Activated naive CD4-positive, alpha-beta T cell (primary cell): ENCODE measurements around the gene UGT1A4.

Experiments
- DNase-seq, 4 experiments: peaks; one replicate each; lab custom pipeline; 2025; lab: John Stamatoyannopoulos, UW

UGT1A4 gene

DNA sequence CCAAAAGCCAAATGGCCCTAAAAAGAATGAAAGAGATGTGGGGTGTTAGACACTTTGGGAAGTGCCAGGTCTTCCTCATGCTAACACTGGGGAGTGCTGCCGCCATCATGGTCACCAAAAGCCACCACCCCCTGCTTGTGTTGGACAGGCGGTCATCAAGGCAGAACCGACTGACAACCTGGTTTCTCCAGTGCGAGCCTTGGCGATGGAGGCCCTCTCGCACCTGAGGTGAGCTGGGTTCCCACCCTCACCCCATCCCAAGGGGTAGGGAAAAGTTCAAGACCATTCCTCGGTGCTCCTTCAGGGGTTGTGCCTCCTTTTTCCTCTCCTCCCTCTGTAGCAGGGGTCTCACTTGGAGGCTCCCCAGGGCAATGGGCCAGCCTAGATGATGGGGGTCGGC lies 93.2 kb downstream of the UGT1A4 start:
- no peak for DNase-seq

DNA sequence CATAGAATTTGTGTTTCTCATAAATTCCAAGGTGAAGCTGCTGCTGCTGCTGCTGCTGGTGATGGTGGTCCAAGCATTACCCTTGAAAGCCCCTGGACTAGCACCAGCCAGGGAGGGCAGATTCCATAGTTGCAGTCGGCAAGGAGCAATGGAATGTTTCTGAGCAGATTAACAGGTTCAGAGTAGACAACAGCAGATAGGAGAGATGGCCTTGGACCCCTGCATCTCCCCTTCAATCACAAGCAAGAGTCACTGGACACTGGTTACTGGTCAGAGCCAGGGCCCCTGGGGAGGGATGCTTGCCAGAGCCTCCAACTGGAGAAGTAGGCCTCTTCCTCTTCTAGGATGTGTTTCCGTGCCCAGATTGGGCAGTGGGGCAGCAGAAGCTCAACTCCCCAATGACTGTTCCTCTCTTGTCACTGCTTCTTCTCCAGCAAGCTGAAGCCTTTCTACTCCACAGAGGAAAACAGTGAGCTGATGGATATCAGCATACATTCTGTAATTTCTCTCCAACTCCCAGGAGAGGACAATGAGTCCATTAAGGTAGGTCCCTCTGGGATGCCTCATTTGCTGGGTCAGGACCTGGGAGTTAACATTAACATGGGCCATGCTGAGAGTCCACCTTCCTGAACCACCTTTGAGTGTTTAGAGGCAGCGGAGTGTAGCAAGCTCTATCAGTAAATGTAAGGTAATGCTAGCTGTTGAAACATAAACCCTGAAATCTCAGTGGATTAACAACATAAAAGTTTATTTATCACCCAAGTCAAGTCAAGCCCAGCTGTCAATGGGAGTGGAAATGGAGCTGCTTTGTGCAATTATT lies 94.9 kb downstream of the UGT1A4 start:
- no peak for DNase-seq

DNA sequence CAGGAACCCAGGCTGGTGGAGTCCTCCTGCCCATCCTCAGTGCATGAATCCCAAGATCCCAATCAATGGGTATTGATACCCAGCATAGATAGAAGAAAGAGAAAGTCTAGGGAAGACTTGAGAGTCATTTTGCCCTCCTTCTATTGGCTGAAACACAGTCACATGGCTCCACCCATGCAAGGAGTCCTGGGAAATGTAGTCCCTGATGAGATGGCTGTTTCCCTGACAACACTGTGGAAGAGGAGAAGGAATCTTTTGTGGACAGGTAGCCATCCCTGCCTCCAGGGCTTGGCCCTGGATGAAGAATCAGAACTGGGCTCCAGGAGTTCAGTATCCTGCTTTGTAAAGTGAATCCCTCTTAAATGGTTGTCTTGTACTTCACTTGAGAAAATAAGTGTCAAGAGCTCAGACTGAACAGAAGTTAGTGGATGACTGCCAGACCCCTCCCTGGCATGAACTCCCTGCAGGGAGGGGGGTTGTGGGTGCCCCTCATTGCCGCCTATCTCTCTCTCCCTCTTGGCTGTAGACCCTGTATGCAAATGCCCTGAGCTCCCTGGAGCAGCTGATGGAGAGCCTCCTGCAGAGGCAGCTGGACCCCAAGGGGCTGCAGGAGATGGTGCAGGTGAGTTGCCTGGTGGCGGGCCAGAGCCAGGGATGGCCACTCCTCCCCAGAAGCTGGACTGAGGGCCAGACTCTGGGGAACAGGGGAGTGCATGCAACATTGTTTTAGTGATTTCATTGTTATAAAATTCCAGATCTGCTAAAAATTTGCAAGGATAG lies 95.7 kb downstream of the UGT1A4 start:
- DNase-seq = no peak

DNA sequence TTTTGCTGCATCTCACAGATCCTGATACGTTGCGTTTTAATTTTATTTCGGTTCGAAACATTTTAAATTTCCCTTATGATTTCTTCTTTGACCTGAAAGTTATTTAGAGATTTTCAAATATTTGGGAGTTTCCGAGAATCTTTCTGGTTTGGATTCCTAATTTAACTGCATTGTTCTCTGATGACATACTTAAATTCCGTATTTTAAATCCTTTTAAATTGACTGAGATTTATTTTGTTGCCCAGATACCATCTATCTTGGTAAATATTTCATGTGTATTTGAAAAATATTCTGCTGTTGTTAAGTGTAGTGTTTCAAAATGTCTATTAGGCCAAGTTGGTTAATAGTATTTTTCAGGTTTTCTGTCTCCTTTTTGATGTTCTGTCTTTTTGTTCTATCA lies 97.3 kb downstream of the UGT1A4 start:
- no peak for DNase-seq

DNA sequence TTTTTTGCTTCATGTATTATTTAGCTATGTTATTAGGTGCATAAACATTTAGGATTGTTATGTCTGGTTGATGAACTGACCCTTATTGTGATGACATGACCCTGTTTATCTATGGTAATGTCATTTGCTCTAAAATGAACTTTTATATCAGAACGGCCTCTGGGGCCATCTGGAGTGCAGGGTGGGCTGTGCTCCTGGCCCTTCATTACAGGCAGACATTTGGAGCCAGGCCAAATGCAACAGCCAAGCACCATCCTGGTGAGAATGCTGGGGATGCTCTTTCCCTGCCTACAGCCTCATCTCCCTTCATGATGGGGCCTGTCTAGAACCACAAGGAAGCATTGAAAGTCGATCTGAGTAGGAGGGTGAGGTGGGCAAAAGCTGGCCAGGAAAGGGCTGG lies 97.8 kb downstream of the UGT1A4 start:
- no peak for DNase-seq

DNA sequence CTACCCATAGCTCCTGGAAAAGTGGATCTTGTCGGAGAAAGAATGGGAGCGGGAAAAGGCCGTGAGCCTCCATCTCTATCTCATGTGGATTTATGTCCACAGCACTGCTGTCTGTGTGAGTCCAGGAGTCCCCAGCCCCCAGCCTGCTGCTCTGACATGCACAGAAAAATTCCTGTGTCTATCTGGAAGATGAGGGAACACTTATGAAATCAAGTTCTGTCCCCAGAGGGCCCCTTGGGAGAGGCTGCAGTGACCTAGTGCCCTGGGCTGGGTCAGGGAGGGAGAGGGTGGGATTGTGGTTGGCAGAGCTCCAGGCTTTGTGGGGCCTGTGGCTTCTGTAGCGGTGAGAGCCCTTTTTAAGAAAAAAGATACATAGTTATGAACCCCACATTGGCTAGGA lies 98.2 kb downstream of the UGT1A4 start:
- DNase-seq = no peak

DNA sequence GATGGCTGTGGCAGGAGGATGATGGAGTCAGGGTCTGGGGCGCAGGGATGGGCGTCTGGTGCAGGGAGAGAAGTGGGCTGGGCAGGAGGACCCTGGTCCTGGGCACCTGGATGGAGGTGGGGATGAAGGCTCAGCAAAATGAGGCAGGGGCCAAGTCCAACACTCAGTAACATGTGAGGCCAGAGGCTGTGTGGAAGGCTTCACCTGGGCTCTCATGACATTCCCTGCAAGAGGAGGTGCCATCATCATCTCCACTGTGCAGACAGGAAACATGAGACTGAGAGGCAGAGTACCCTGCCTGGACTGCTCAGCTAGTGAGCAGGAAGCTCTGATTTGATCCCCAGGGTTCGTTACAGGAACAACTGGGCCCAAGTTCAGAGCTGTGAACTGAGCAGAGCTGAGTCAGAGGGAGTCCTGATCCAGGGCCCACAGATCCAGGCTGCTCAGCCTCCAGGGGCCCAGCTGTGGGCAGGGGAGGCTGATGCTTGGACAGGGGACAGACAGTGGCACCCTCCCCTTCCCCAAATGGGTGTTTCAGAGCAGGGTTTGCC lies 98.9 kb downstream of the UGT1A4 start:
- DNase-seq = no peak

DNA sequence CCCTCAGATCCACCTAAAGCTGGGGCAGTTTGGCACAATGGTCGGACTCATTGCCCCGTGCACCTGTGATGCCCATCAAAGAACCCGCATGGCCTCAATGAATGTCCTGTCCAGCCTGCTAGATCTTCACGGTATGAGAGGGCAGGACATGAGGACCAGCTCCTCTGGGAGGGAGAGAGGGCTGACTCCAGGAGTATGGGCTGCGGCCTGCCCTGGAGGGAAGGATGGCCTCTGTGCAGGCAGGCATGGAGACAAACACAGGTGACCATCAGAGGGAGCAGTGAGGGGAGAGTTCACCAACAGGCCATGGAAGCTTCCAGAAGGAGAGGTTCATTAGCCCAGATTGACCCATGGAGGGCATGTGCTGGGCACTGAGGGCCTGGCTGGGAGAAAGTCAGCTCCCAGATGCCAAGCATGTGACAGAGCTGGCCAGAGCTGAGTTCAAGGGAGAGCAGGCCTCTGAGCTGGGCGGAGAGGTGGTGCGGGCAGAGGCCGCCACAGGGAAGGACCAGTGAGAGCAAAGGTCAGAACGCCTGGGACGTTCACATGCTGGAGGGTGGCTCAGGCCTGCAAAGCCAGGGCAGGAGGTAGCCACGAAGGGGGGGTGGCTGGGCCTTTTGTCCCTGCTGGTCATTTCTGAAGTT lies 99.6 kb downstream of the UGT1A4 start:
- no peak for DNase-seq

DNA sequence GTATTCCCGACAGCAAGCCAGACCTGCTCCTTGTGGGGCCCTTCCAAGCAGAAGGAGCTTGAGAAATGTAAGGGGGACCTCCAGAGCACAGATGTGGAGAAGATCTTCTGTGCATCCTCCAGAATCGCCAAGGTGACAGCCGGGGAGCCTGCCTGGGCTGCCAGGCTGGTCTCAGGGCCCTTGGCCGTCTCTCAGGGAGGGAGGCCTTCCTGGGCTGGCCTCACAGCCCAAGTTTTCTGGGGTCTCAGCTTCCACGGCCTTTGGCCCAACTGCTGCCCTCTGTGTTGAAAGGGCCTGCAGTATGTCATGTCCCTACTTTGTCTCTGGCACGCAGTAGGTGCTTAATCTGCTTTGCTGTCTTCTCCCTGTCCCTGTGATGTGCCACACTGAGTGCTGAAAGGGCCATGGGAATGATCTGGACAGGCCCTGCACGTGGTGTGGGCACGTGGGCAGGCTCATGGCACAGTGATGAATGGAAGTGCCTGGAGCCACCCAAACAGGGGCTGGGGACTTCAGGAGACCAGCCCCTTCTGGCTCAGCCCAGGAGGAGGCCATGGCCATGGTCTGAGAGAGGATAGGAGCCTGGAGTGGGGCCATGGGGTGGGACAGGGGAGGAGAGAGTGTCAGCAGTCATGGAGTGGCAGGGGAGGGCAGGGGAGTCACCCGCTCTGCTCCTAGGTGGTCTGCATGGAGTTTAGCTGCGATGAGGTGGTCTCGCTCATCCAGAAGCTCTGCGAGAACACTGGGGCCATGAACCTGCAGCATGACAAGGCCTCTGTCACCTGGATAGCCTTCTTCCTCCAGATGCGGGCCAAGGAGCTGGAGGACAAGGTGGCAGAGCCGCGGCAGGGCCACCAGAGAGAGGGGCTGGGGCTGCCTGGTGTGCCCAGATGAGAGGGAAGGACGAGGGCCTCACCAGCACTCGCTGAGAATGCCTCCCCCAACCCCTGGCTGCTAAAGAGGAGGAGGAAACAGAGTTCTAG lies 100.4 kb downstream of the UGT1A4 start:
- no peak for DNase-seq

DNA sequence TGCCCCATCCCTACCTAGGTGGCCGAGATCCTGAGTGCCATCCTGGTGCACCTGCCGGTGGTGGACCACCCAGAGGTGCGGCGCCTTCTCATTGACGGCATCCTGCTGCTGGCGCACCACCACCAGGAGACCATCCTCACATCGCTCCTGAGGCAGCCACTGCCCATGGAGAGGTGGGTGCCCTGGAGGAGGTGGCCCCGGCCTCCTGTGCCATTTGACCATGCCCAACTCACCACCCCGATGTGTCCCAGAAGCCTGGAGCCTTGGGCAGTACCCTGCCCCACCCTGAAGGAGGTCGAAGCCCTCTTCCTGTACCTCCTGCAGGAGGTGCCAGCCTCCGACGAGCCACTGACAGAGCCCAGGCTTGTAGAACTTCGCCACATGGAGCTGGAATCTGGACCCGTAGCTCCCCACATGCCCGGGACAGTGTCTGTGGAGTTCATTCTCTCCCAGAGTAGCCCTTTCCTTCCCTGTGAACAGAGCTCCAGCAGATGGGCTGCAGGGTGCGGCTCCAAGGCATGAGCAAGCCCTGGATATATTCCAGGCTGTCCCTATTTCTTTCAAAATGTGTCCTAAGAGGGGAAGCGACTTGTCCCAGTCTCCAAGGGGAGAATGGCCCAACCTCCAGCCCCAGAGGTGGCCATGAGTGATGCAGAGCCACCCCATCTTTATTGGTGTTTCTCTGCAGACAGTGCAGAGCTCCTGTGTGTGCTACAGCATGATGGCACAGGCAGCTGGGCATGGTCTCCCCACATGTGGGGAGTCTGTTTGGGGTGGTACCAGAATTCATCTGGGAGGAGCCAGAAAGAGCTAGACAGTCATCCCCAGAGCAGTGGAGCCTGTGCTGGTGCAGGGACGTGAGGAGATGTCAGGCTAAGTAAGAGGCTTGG lies 101.6 kb downstream of the UGT1A4 start:
- DNase-seq = no peak

DNA sequence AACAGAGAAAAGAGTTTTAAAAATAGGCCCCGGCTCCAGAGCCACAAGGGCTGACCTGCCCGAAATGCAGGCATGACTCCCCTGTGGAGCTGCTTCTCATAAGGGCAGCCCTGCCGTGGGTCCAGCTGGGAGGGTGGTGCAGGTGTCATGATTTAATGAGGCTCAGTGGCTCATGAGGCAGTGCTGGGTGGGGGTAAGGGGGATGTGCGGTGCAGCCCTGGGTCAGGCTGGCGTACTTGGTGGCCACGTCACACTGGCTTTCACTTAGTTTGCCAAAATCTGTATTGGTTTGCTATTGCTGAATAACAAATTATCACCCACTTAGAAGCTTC lies 102.2 kb downstream of the UGT1A4 start:
- no peak for DNase-seq

DNA sequence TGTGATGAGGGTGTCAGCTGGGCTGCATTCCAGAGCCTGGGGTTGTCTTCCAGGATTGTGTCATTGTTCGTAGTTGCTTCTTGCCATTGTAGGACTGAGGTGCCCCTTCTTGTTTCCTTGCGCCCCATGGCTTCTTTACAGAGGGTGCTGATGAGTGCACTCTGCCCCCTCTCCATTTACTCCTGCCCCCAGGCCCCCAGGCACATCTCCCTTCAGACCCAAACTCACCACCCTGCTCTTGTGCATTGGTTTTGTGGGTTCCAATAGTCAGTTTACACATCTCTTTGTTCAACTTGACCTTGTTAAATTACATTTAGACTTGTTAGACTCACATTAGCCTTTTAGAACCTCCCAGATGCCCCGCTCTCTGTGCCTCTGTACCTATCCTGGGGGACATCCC lies 102.7 kb downstream of the UGT1A4 start:
- no peak for DNase-seq

DNA sequence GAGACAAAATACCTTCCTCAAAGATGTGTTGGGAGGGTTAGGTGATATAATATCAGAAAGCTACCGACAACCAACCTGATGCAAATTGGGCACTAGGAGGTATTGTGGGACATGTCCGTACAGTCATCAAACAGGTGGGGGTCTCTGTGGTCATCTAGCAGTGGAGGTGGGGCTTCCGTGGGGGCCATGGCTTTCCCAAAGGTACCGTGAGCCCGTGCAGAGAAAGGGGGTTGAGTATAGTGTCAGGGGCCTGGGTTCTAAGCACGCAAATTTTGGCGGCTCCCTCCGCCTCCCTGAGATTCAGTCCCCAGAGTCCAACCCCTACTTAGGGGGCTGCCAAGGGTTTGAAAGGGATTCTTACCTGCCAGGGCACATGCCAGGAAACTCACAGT lies 103.2 kb downstream of the UGT1A4 start:
- DNase-seq = no peak

DNA sequence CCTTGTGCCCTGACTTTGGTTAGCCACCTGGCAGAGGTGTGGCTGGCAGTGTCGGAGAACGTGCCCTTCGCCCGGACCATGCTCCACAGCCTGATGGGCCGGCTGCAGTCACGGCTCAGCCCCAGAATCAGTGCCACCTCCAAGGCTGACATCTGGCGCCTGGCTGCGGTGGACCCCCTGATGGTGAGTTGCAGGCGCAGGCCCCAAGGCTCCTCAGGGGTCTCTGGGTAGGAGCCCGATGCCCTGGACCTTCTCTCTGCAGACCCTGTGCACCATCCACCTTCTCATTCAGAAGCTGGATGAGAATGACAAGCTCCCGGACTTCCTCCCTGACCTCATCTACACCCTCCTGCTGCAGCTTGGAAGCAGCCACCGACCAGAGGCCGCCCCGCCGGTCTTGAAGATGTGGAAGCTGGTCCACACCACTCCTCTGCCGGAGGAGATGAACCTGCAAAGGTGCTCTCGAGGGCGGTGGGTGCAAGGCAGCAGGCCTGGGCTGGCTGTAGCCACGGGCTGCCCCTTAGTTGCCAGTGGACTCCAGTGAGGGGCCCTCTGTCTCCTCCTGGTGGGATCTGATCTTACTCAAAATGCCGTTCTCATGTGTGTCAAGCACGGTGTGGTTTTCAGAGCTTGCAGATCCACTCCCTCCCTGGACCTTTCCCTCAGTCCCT lies 103.7 kb downstream of the UGT1A4 start:
- DNase-seq = no peak
